H1 (cell line): ENCODE data around the gene FGF18.

Experiments used
- EZH2 ChIP-seq: fragments of 200-600 bp; sonication (generic); IDR thresholded peaks from 2 replicates; pipeline ENCODE4 v1.7.1; 2012; ENCODE audit warnings: low read depth, mild to moderate bottlenecking, moderate library complexity, low read length, inconsistent platforms; ENCODE audit not compliant: severe bottlenecking
- POLR2A ChIP-seq, 2 experiments: IDR thresholded peaks; 1 replicate in 1 of 2; 2 replicates in 1 of 2; pipeline ENCODE4 v1.6.1; 2011; ENCODE audit warnings: low read depth in 2 of 2, low read length in 2 of 2, mild to moderate bottlenecking in 2 of 2; ENCODE audit errors: control extremely low read depth in 1 of 2
- POLR2AphosphoS5 ChIP-seq: IDR thresholded peaks from 2 replicates; pipeline ENCODE4 v1.6.1; 2011; ENCODE audit warnings: low read depth, low read length
- SUZ12 ChIP-seq: fragments of 200-600 bp; sonication (generic); IDR thresholded peaks from 2 replicates; pipeline ENCODE4 v1.6.1; 2012; ENCODE audit warnings: mild to moderate bottlenecking, inconsistent platforms, low read length, moderate library complexity, mixed read lengths
- TF ChIP-seq, protein P1 (sequence below), 3 experiments: IDR thresholded peaks; 1 replicate in 2 of 3; 2 replicates in 1 of 3; pipeline versions ENCODE4 v1.5.1 to v1.6.1; 2011; ENCODE audit warnings: low read length in 3 of 3, mild to moderate bottlenecking in 3 of 3, inconsistent platforms in 2 of 3, low read depth in 1 of 3, moderate library complexity in 1 of 3; ENCODE audit not compliant: insufficient read depth in 1 of 3; ENCODE audit errors: control extremely low read depth in 1 of 3
- TF ChIP-seq, protein P2 (sequence below): IDR thresholded peaks from 2 replicates; pipeline ENCODE4 v1.6.1; 2012; ENCODE audit warnings: low read length, inconsistent platforms

DNA sequence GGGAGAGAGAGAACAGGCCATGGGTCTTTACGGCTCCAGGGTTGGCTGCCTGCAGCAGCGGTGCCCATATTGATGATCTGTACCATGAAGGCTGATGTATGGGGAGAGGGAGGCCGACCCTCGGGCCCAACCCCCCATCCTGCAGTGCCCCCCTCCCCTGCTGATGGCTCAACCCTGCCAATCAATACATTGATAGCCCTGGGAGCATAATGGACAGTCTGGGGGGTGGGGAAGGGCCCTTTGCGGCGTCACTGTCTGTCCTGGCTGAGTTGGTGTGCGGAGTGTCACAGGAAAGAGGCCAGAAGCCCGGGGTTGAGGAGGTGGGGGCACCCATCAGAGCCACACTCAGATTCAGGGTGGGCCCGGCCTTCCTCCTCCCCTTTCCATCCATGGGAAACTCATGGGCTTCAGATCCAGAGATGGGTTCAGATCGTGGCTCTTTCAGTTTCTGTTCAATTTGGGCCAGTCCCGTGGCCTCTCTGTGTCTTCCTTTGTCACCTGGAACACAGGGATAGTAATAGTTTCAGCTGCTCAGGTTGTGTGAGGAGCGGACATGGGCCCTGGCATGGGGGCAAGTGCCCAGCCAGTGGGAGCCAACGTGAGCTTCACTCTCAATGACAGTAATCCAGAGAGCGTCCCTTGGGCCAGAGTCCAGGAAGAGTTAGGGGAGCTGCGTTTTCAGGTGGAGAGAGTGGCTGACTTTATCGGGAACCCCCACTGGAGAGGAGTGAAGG, 9.5 kb downstream of the FGF18 start:
- TF ChIP-seq, protein P1, sequence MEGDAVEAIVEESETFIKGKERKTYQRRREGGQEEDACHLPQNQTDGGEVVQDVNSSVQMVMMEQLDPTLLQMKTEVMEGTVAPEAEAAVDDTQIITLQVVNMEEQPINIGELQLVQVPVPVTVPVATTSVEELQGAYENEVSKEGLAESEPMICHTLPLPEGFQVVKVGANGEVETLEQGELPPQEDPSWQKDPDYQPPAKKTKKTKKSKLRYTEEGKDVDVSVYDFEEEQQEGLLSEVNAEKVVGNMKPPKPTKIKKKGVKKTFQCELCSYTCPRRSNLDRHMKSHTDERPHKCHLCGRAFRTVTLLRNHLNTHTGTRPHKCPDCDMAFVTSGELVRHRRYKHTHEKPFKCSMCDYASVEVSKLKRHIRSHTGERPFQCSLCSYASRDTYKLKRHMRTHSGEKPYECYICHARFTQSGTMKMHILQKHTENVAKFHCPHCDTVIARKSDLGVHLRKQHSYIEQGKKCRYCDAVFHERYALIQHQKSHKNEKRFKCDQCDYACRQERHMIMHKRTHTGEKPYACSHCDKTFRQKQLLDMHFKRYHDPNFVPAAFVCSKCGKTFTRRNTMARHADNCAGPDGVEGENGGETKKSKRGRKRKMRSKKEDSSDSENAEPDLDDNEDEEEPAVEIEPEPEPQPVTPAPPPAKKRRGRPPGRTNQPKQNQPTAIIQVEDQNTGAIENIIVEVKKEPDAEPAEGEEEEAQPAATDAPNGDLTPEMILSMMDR (IDR thresholded peaks at IDR 0.05; ENCODE audit: control extremely low read depth in 1 of 3, insufficient read depth in 1 of 3, low read depth in 1 of 3, low read length in 3 of 3), result no peak
- TF ChIP-seq, protein P2, sequence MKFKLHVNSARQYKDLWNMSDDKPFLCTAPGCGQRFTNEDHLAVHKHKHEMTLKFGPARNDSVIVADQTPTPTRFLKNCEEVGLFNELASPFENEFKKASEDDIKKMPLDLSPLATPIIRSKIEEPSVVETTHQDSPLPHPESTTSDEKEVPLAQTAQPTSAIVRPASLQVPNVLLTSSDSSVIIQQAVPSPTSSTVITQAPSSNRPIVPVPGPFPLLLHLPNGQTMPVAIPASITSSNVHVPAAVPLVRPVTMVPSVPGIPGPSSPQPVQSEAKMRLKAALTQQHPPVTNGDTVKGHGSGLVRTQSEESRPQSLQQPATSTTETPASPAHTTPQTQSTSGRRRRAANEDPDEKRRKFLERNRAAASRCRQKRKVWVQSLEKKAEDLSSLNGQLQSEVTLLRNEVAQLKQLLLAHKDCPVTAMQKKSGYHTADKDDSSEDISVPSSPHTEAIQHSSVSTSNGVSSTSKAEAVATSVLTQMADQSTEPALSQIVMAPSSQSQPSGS, result no peak
- no peak for TF ChIP-seq EZH2
- no peak for TF ChIP-seq SUZ12
- TF ChIP-seq POLR2AphosphoS5, result no peak
- TF ChIP-seq POLR2A (IDR thresholded peaks at IDR 0.05; ENCODE audit: control extremely low read depth in 1 of 2, low read depth in 2 of 2, low read length in 2 of 2), result no peak
